ENCODE data around the gene TPM3.
A peak's percentile ranks its signal among the peaks of the same experiment; 100 is the strongest.
"Not testable (repeated sequence)": the region's sequence is repeated elsewhere in the genome, so short reads cannot be mapped to it uniquely, and the experiment has no call there.

TPM3 gene

DNA sequence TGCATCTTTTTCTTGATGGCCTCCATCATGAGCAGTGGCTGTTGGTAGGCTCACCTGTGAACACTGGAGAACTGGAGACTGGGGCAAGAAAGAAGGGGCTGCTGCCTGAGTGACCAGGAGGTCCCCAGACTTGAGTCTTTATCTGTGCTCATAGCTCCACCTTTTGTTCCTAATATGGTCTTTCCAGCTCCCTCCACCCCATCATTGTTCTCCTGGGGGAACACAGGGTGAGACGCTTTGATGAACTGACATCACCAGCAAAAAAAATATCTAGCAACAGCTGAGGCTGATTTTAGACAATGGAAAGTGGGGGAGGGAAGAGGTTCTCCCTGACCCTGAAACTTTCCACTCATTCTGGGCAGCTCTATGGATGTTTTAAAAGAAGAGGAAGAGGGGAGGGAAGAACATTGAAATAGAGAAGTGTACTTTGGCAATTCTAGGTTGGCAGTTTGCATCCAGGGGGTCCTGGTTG lies at the start of gene TPM3:
TPM3 (minus strand) TSS at position 111 of the 472 bp plus-strand sequence; CDS start at position 29, 82 bp downstream.
- intact Hi-C loops (cut with DNase I) = no loop called here
- no peak for DNase-seq

DNA sequence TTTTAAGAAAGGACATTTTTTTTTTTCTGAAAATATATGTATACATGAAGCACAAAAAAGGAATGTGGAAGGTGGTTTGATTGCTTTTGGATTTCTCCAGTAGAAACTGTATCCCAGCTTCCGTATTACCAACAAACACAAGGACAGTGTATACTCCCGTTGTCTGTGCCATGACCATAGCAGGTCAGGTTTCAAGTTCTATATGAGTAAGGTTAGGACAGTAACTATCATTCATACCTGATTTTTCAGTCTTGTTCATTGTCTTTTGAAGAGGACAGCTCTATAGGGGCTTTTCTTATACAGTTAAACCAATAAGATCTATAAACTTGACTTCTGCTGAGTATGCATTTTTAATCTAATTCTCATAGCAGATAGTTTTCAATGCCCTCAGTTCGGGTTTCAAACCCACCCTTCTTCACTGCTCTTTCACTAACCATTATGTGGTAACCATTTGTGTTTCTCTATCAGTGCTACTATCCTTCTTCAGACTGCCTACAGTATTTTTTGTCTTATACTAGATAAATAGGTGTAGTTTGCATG lies 48.5 kb upstream of the TPM3 start:
- no peak for DNase-seq
- intact Hi-C loops (cut with DNase I) = no loop called here

DNA sequence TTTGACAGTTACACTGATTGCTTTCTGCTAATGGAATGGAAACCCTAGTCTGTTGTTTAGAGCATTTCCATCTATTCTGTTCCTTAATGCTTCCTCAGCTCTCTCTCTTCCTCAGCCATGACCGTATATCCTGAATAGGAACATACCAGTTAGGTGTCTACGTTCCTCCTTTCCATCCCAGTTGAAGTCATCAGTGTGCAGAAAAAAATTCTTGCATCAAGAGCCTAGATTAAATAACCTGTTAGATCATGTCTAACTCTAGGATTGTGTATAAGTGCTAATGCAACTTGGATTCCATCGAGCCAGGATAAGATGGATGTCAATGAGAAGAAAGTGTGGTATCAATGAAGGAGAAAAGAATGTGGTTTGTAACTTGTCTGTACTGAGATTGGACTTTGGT lies 47.6 kb upstream of the TPM3 start:
- intact Hi-C loops (cut with DNase I) = no loop called here
- DNase-seq = no peak

DNA sequence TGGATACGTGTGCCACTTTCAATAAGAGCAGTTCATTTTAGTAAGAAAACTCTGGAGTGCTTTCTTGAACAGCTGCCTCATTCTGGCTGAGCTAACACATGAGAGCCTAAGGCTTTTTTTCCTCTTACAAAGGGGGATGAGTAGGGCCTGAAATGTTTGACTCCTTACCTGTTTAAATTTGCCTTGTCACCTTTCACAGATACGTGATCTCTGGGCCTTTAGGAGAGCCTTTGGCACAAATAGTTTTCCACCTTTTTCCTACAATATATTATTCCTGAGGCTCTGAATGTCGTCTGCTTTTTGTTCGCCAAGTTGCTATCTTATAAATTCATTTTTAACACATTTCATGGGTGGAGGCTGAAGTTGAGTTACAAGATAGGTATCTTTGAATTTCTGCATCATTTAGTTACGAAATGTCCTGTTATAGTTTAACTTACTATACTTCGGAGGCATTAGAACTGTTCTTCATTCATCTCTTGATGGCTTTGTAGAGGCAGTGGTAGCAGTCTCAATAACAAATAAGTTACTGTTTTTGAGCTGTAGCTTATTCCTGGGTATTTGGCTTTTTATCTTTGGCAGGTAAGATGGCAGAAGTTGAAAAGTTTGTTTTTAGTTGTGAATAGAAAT lies 46.1 kb upstream of the TPM3 start:
- no peak for DNase-seq
- intact Hi-C loops (cut with DNase I) = no loop called here

DNA sequence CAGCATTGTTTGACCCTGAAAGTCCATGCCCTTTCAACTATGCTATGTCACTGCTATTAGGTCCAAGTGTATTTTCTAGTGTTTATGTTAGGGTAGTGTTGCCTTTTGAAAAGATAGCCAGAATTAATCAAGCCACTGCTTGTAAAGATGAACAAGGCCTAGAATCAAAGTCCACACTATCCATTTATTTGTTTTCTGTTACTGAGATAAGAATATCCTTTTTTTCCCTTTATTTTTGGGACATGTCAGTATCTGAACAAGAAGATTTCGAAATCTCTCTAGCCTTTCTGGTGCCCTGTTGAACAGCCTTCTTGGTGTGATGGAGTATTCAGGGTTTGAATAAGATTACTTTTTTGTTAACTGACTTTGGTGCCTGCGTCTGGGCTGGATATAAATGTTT lies 45.5 kb upstream of the TPM3 start:
- DNase-seq = no peak

DNA sequence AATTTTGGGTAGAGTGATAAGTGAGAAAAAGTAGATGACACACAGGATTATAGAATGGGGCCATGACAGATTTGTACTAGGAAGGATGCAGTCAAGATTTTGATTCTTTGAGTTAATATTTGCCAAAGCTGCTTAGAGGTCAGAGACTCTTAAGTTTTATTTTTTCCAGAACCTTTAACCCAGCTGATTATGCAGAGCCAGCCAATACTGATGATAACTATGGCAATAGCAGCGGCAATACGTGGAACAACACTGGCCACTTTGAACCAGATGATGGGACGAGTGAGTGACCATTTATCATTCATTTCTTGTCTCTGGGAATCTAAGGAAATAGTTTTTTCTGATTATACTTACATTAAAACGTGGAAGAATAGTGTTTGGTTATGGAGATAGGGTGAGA lies 45.0 kb upstream of the TPM3 start:
- DNase-seq = no peak
- intact Hi-C loops (cut with DNase I) = no loop called here

More for the DNA sequence above, 45.5 kb upstream of the TPM3 start:
- intact Hi-C loops (cut with DNase I) = no loop called here

DNA sequence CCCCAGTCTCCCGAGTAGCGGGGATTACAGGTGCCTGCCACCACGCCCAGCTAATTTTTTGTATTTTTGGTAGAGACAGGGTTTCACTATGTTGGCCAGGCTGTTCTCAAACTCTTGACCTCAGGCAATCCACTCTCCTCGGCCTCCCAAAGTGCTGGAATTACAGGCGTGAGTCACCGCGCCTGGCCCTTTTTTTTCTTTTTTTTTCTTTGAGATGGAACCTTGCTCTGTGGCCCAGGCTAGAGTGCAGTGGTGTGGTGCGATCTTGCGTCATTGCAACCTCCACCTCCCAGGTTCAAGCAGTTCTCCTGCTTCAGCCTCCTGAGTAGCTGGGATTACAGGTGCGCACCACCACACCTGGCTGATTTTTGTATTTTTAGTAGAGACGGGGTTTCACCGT lies 41.2 kb upstream of the TPM3 start:
- intact Hi-C loops (cut with DNase I); DNase-seq: not testable (repeated sequence)

DNA sequence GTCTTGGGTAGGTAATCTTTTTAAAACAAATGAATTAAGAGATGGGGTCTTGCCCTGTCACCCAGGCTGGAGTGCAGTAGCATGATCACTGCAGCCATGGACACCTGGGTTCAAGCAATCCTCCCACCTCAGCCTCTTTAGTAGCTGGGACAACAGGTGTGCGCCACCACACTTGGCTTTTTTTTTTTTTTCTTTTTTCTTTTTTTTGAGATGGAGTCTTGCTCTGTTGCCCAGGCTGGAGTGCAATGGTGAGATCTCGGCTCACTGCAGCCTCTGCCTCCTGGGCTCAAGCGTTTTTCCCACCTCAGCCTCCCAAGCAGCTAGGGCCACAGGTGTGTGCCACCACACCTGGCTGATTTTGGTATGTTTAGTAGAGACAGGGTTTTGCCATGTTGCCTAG lies 39.2 kb upstream of the TPM3 start:
- intact Hi-C loops (cut with DNase I); DNase-seq: not testable (repeated sequence)

DNA sequence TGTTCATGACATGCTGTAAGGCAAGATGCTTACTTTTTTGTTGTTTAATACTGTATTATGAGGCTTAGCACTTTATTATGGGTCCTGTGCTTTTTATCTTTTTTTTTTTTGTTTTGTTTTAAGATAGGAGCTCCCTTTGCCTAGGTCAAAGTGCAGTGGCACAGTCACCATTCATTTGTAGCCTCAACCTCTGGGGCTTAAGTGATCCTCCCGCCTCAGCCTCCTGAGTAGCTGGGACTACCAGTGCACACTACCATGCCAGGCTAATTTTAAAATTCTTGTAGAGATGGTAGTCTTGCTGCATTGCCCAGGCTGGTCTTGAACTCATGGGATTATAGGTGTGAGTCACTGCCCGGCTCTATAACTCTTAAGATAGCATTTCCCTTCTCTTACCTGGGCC lies 33.5 kb upstream of the TPM3 start:
- intact Hi-C loops (cut with DNase I) = no loop called here
- DNase-seq = no peak

DNA sequence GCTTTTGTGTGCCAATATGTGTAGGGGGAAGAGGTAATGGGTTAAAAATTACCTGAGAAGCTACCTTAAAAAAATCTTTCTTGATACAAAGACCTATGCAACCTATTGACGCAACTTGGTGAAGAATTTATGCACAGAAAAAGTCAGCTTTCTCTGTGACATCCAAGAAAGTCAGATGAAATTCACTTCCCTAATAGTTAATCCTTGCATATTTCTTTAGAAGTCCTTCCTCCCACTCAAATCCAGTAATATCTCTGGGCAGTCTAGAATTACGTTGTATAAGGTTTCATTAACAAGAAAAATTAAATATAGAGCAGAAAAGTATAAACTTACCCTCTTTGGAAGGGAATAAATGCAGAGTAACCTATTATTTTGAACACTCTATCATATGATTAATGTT lies 31.7 kb upstream of the TPM3 start:
- intact Hi-C loops (cut with DNase I) = loop anchor here (5.0 kb wide), 2 partner anchors 41 to 334 kb away; partner anchors contain the start of gene UBE2Q1
- DNase-seq = no peak

DNA sequence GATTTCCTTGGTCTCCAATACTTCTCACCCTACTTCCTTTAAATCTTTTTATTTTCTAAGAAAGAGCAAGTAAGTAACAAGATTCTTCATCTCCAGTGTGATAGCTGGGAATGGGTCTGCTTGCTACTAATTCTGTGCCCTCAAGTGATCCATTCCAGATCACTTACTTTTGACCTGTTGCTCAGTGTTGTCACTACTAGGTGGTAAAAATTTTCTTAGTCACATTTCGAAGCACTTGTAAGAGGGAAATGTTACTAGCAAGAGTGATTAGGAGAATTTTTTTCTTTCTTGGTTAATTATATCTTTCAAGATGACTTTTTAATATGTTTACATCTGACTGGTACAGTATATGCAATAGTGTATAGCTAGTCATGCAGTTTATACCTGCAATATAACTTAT lies 31.0 kb upstream of the TPM3 start:
- intact Hi-C loops (cut with DNase I) = loop anchor here (5.0 kb wide), 2 partner anchors 41 to 334 kb away; partner anchors contain the start of gene UBE2Q1
- DNase-seq = no peak

DNA sequence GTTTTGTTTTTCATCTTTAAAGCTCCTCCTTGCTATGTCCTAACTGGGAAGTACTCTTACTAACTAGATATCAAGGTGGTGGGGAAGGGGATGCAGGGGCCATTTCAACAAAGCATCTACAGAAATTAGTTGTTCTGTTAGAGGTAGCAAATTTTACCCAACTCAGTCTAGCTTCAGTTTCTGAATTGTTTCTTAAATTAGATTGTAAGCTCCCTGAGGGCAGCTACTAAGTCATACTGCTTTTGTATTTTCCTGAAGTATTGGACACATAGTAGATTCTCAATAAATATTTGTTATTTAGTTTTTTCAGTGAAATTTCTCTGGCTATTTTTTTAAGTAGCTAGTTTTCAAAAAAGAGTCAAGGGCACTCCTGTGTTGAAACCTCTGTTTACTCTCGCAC lies 30.6 kb upstream of the TPM3 start:
- intact Hi-C loops (cut with DNase I) = loop anchor here (5.0 kb wide), 2 partner anchors 40 to 335 kb away; partner anchors contain the start of gene UBE2Q1

DNA sequence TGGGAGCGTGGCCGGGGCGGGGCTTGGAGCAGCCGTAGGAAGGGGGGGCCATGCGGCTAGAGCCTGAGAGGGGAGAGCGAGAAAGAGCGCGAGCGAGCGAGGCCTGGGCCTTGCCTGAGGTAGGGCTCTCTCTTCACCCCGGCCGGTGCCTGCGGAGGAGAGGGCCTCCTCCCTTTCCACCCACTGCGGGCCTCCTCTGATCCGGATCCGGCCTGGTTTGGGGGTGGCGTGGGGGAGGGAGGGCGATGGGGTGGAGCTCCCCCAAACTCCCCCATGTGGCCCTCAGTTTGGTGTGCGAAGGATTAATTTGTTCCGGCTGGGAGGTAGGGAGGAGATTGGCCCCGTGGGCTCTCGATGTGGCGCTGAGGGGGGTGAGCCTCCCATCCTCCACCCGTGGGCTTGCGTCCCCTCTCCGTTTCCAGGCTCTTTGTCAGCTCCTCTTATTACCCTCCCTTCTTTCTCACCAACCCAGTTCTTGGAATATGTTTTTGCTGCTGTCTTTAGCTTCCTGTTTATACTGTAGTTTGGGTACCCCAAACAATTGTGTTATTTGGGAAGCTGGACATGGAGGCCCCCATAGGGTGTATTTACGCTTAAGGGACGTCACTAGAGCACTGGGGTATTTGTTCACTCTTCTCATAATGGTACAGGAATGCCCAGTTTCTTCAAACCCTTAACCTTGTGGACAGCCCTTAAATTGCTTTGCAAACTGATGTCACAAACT lies 29.5 kb upstream of the TPM3 start:
- intact Hi-C loops (cut with DNase I) = loop anchor here (2.0 to 5.0 kb wide), 3 partner anchors 39 to 336 kb away; partner anchors contain the start of genes HAX1 and UBE2Q1
- peak in 40 of 42 donors; percentile 2 to 84 (median 66) for DNase-seq

More for the DNA sequence above, 30.6 kb upstream of the TPM3 start:
- no peak for DNase-seq

DNA sequence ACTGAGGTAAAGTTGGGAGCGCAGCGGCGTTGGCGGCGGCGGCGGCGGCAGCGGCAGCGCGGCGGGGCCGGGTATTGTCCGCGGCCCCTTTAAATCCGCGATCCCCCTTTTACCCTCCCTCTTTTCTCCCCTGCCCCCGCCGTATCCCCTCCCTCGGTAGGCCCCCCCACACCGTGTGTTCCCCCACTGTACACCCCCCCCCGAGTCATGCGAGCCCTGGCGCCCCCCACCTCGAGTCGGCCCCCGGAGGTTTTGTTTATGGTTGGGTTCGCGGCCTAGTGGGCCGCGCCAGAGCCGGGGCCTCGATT lies 29.0 kb upstream of the TPM3 start:
- peak in 3 of 42 donors; percentile 59 to 69 (median 66) for DNase-seq
- intact Hi-C loops (cut with DNase I) = loop anchor here (2.0 to 5.0 kb wide), 3 partner anchors 39 to 336 kb away; partner anchors contain the start of genes HAX1 and UBE2Q1

DNA sequence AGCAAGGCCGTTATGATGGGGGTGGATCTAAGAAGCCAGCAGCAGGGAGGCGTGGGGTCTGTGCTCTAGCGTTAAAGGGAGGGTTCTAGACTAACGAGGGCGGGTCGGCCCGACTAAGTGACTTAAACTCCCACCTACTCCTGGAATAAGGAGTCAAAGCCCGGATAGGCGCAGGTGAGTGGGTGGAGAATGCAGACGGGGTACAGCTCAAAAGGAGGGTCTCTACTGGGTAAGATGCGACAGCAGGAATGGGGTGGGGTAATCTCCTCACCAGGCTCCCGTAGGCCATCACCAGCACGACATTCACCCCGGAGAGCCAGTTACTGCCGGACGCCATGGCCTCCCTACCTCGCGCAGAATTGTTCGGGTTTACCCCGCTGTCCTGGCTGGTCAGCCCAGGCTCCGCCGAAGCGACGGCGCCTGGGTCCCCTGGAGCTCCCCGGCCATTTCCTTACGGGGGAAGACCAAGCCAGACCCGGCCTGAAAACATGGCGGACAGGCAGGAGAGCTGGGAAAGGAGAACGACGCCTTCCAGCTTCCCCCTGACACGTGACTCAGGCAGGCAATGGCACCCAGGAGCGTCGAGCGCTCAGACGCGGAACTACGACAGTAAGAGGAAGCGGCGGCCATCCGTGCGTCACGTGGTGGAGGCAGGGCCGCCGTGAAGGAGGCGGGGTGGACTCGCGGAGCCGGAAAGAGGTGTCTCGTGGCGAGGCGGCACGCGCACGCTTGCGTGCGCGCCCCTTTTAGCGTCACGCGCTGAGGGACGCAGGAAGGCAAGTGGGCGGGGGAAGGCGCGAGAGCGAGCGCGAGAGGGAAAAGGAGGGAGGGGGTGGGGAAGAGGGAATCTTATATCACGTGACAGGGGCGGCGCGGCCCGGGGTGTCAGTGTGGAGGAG lies 28.4 kb upstream of the TPM3 start, which contains the start of gene UBAP2L:
UBAP2L (plus strand) TSS at position 885 of the 899 bp plus-strand sequence. CDS start 4,169 bp downstream, outside the sequence.
- intact Hi-C loops (cut with DNase I) = loop anchor here (2.0 to 5.0 kb wide), 3 partner anchors 38 to 337 kb away; partner anchors contain the start of genes HAX1 and UBE2Q1

DNA sequence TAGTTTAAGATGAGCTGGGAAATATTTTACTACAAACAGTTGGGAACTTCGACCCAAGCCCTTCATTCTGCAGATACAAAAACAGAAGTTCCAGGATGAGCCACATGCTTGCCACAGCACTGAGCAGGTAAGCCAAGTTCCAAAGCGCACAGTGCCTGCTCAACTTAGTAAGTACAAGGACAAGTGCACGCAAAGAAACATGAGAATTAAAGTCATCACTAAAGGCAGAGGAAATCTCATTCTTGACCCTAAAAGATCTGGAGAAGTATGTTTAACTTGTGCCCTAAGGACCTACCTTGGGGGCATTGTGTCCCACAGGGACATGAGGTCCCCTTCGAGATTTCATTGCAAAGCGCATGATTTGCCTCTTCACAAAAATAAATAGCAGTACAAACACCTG lies 27.6 kb upstream of the TPM3 start:
- intact Hi-C loops (cut with DNase I) = no loop called here
- peak in 3 of 42 donors; percentile 1 to 9 (median 3) for DNase-seq

More for the DNA sequence above, 28.4 kb upstream of the TPM3 start, which contains the start of gene UBAP2L:
- DNase-seq = peak; percentile 96 to 99 (median 98)

DNA sequence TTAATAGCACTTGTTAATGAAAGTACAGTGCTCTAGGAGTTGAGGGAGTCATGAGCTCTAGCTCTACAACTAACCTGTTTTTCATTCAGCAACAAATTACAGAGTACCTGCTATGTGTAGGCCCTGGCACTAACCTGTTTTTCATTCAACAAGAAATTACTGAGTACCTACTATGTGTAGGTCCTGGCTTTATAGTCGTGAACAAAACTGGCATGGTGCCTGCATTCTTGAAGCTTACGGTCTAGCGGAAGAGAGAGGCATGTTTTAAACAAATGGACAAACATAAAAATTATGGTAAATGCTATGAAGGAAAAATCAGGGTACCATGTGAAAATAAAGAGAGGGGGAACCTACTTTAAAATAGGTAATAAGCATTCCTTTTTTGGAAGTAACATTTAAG lies 26.6 kb upstream of the TPM3 start:
- DNase-seq = no peak
- intact Hi-C loops (cut with DNase I) = no loop called here

DNA sequence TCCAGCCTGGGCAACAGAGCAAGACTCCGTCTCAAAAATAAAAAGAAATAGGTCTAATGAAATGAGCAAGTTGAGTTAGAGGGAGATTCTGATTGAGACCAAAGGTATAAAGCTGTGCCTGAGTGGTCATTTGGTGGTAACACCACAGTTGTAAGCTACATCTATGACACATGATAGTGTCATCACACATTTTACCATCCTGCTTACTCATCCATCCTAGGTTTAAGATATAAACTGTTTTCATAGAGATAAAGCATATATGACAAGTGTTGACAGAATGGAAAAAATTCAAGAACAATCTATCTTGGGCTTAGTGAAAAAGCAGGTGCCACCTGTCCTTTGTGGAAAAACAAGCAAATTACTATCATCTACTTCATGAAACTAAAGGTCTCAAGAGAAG lies 21.4 kb upstream of the TPM3 start:
- no peak for DNase-seq
- intact Hi-C loops (cut with DNase I) = no loop called here

DNA sequence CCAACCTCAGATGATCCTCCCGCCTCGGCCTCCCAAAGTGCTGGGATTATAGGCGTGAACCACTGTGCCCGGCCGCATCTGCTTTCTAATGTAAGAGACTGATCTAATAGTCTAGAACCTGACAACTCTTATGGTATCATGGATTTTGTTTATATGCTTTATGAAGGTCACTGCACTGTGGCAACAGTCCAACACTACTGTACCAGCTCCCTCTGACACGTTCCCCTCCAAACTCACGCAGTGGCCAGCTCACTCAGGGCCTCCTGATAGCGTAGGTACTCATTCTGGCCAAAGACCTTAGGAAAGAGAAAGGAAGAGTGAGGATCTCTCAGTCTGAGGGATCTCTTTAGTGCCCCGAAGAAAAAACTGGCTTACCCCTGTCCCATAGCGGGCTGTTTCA lies 20.2 kb upstream of the TPM3 start:
- DNase-seq = no peak

More for the DNA sequence above, 20.2 kb upstream of the TPM3 start:
- intact Hi-C loops (cut with DNase I) = no loop called here
